Sigmoid colon (tissue), 7 donors: Measurements from ENCODE around the gene DBX1. TPM values are rescaled to one million over a fixed set of nuclear protein-coding genes. Genes with fewer than 3 reads are reported as not detected.
A peak's percentile ranks its signal among the peaks of the same experiment; 100 is the strongest.
"Not testable (repeated sequence)": the region's sequence is repeated elsewhere in the genome, so short reads cannot be mapped to it uniquely, and the experiment has no call there.

Experiments
- DNase-seq: peaks from one replicate; pipeline ENCODE4 v3.0.0-alpha.2; 2019
- H3K27ac ChIP-seq, 4 donors: fragments of 200-600 bp; sonication (generic); one replicate each; pipeline ENCODE4 v1.5.1; 2016 to 2019; ENCODE audit warnings: mild to moderate bottlenecking in 1 of 4
- H3K27me3 ChIP-seq, 3 donors: fragments of 200-600 bp; sonication (generic); one replicate each; pipeline ENCODE4 v1.5.1; 2019; ENCODE audit warnings: mild to moderate bottlenecking in 1 of 3
- H3K36me3 ChIP-seq, 4 donors: fragments of 200-600 bp; sonication (generic); one replicate each; pipeline ENCODE4 v1.5.1; 2016 to 2019
- H3K4me1 ChIP-seq, 4 donors: fragments of 200-600 bp; sonication (generic); one replicate each; pipeline ENCODE4 v1.5.1; 2017 to 2019
- H3K4me3 ChIP-seq, 4 donors: fragments of 200-600 bp; sonication (generic); one replicate each; pipeline ENCODE4 v1.5.1; 2017 to 2019; ENCODE audit warnings: mild to moderate bottlenecking in 2 of 4, moderate library complexity in 1 of 4
- H3K9me3 ChIP-seq, 4 donors: fragments of 200-600 bp in 3 of 4; sonication (generic) in 3 of 4; one replicate each; pipeline versions ENCODE4 v1.5.1 to v1.6.1; 2013 to 2019
- EP300 ChIP-seq, 4 donors: sonication (generic); formaldehyde crosslinking; IDR thresholded peaks; one replicate each; pipeline ENCODE4 v1.6.1; 2017; ENCODE audit warnings: antibody characterized with exemption in 4 of 4
- POLR2A ChIP-seq, 2 donors: fragments of 450-650 bp; IDR thresholded peaks; one replicate each; pipeline ENCODE4 v1.6.1; 2016; ENCODE audit warnings: antibody characterized with exemption in 2 of 2, mild to moderate bottlenecking in 2 of 2, moderate library complexity in 2 of 2
- POLR2AphosphoS5 ChIP-seq, 4 donors: sonication (generic); formaldehyde crosslinking; IDR thresholded peaks; one replicate each; pipeline ENCODE4 v1.6.1; 2017; ENCODE audit warnings: antibody characterized with exemption in 4 of 4
- WGBS, 2 donors: extraction: QIAGEN DNeasy Blood & Tissue Kit; methylation state at CpG; one replicate each; pipeline ENCODE4 v1.1.7; 2013; 5-methylcytosine and 5-hydroxymethylcytosine counted together
- intact Hi-C: fragments of 100-400 bp; cut with DNase I; formaldehyde crosslinking; loops from one replicate; pipeline ENCODE4 v1.15.1; 2023
- polyA plus RNA-seq, 3 donors: library from polyadenylated mRNA; stranded (reverse); fragments of 200-250 nt; gene quantifications; one replicate each; pipeline ENCODE4 v1.2.3, GENCODE V29; 2013
- total RNA-seq, 4 donors: library from RNA; depleted of rRNA; stranded (reverse); fragments of >200 nt; gene quantifications; one replicate each; pipeline ENCODE4 v1.1.0, GENCODE V29; 2016
- TF ChIP-seq, protein P1 (sequence below), 4 experiments: fragments of 450-650 bp in 3 of 4; fragments of 200-600 bp in 1 of 4; IDR thresholded peaks; one replicate each; pipeline ENCODE4 v1.5.1; 2016 to 2019; ENCODE audit warnings: antibody characterized with exemption in 4 of 4, mild to moderate bottlenecking in 3 of 4, moderate library complexity in 2 of 4
- donor health status: healthy with polysubstance abuse.
- donor health status: Bipolar disorder and iron deficiency.
- donor health status: healthy.

The DBX1 gene
- total and polyA plus RNA-seq, 7 donors: not detected

DNA sequence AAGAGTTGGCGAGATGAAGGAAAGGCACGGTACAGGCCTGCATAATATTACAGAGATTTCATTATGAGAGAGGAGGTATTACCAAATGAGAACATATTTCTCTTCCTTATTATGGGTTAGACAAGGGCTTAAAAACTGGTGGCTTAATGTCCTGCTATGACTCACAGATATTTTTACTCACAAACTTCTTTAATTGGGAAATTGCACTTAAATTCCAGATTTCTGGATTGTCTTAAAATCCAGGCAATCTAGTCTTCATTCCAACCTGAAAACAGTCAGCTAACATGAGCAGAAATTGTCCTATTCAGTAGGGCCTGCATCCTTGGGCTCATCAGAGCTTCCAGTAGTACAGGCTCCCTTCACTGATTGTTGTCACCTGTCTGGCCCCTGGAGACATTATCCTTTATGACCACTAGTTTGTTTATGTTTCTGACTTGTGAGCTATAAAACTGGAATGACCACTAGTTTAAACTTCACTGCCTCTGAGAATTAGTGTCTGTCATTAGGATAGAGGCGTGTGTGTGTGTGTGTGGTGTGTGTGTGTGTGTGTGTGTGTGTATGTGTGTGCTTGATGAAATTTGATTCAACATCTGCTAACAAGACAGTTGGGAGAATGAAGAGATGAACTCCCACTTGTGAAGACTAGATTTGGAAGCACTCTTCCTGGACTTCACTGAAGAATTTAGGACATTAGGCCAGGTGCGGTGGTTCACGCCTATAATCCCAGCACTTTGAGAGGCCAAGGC lies 25.1 kb downstream of the DBX1 start:
- Histone ChIP-seq H3K27ac (no peak overlapping the region), H3K4me1 (peaks cover 0 to 8% (median 7%) of the 10 kb centered on the region in 4 donors), H3K36me3 (no peaks in the 10 kb centered on the region), H3K9me3 (peaks cover 0 to 5% (median 0%) of the 10 kb centered on the region in 4 donors), H3K27me3 (no peaks in the 10 kb centered on the region), H3K4me3 (no peak overlapping the region)
- TF ChIP-seq POLR2A (IDR thresholded peaks at IDR 0.05) (no peak), EP300 (IDR thresholded peaks at IDR 0.05) (no peak), POLR2AphosphoS5 (IDR thresholded peaks at IDR 0.05) (no peak)
- TF ChIP-seq, protein P1, sequence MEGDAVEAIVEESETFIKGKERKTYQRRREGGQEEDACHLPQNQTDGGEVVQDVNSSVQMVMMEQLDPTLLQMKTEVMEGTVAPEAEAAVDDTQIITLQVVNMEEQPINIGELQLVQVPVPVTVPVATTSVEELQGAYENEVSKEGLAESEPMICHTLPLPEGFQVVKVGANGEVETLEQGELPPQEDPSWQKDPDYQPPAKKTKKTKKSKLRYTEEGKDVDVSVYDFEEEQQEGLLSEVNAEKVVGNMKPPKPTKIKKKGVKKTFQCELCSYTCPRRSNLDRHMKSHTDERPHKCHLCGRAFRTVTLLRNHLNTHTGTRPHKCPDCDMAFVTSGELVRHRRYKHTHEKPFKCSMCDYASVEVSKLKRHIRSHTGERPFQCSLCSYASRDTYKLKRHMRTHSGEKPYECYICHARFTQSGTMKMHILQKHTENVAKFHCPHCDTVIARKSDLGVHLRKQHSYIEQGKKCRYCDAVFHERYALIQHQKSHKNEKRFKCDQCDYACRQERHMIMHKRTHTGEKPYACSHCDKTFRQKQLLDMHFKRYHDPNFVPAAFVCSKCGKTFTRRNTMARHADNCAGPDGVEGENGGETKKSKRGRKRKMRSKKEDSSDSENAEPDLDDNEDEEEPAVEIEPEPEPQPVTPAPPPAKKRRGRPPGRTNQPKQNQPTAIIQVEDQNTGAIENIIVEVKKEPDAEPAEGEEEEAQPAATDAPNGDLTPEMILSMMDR (IDR thresholded peaks at IDR 0.05): no peak
- intact Hi-C loops: loop anchor here (5.0 kb wide), 1 partner anchor 578 kb away; no protein-coding TSS in a partner anchor
- DNase-seq: no peak
- 73 to 78% methylated on average over 5 of the region's 5 CpGs for WGBS, 2 donors

DNA sequence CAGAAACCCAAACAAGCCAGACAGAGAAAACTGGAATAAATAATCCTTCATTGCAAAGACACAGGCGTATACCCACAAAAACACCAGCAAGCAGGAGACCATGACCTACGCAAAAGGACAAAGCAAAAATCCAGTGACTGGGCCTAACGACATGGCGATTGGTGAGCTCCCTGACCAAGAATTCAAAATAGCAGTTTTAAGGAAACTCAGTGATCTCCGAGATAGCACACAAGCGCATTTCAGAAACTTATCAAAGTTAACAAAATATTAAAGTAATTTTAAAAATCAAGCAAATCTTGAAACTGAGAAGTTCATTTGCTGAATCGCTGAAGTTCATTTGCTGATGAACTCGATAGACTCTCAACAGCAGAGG lies 27.6 kb downstream of the DBX1 start:
- no peaks in the 10 kb centered on the region for H3K36me3 ChIP-seq
- DNase-seq: no peak
- intact Hi-C loops: loop anchor here (1.0 to 5.0 kb wide), 2 partner anchors 181 to 575 kb away; no protein-coding TSS in a partner anchor
- peak overlapping the region in 3 of 4 donors; percentile 40 to 50 (median 47) for H3K4me3 ChIP-seq
- peaks cover 0 to 8% (median 7%) of the 10 kb centered on the region in 4 donors for H3K4me1 ChIP-seq
- WGBS, 2 donors: 49 to 50% methylated on average over 8 of the region's 8 CpGs
- H3K27me3 ChIP-seq: no peaks in the 10 kb centered on the region
- TF ChIP-seq POLR2A (IDR thresholded peaks at IDR 0.05) (no peak), POLR2AphosphoS5 (IDR thresholded peaks at IDR 0.05) (no peak), EP300 (IDR thresholded peaks at IDR 0.05) (no peak)
- TF ChIP-seq, protein P1 (IDR thresholded peaks at IDR 0.05): no peak
- no peak overlapping the region for H3K27ac ChIP-seq
- peaks cover 0 to 5% (median 0%) of the 10 kb centered on the region in 4 donors for H3K9me3 ChIP-seq

DNA sequence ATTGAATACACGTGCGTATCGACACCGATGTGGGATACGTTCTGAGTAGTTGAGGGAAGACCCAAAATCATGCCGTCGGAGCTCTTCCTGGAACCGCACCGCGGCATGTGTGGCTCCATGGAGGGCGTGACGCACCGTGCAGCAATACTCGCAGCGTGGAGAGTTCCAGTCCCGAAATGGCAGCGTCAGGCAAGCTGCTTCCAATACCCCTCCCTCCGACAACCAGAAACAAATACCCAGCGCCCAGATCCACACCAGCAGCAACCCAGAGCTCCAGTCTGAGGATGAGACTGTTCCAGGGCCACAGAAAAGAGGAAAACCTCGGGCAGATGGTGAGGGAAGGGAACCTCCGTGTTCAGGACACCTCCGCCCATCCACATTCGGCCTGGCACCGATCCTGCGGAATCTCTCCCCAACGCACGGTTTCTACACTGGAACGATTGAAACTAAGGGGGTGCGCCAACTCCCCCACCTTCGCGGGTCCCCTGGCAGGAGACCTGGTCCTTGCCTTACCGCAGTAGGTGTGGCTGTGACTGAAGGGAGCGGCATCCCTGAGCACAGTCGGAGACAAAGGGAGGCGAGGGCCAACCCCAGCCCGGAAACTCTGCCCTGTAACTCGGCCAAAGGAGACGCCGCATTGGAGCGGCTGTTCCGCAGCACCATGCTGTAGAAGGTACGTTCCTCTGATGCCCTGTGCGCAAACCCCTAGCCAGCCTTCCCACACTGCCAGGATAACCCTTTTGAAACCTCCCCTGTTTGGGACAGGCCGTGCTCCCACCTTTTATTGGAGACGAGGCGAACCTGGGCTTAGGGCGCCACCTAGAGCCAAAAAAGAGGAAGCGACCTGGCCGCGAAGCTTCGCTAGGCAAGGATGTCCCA lies 28.2 kb downstream of the DBX1 start:
- Histone ChIP-seq H3K9me3 (peaks cover 0 to 5% (median 0%) of the 10 kb centered on the region in 4 donors), H3K4me3 (peak overlapping the region; percentile 18 to 50 (median 44)), H3K4me1 (peaks cover 0 to 8% (median 7%) of the 10 kb centered on the region in 4 donors), H3K36me3 (no peaks in the 10 kb centered on the region), H3K27me3 (no peaks in the 10 kb centered on the region), H3K27ac (peak overlapping the region in 1 of 4 donors; percentile 3)
- 20 to 29% methylated on average over 51 of the region's 51 CpGs for WGBS, 2 donors
- no peak for TF ChIP-seq POLR2A (IDR thresholded peaks at IDR 0.05)
- TF ChIP-seq, protein P1 (IDR thresholded peaks at IDR 0.05): peak; percentile 85 to 87 (median 86)
- peak; percentile 85 for DNase-seq
- intact Hi-C loops: loop anchor here (1.0 to 5.0 kb wide), 2 partner anchors 181 to 575 kb away; no protein-coding TSS in a partner anchor

DNA sequence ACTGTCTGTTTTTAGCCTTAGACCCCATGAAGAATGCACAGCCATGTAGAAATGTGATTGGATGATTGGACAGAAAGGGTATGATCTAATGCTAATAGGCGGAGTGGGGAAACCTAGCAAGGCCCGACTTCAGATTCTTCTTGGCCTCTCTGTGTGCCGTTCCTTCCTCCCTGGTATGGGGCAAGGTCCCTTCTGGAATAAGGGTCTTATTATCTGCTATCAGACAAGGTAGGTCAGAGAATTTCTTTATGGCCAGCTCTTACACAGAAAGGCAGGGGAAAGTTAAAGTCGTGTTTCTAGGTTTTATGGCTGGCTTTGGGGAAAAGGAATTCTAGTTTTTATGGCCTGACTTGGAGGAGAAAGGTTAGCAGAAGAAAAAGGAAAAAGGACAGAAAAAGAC lies 30.6 kb downstream of the DBX1 start:
- peaks cover 0 to 8% (median 7%) of the 10 kb centered on the region in 4 donors for H3K4me1 ChIP-seq
- H3K27me3 ChIP-seq: no peaks in the 10 kb centered on the region
- DNase-seq: no peak
- no peak overlapping the region for H3K4me3 ChIP-seq
- TF ChIP-seq POLR2A (IDR thresholded peaks at IDR 0.05): no peak
- TF ChIP-seq EP300 (IDR thresholded peaks at IDR 0.05): no peak
- TF ChIP-seq, protein P1 (IDR thresholded peaks at IDR 0.05): no peak
- TF ChIP-seq POLR2AphosphoS5 (IDR thresholded peaks at IDR 0.05): no peak
- WGBS, 2 donors: 24 to 70% methylated on average over 4 of the region's 4 CpGs
- H3K9me3 ChIP-seq: no peaks in the 10 kb centered on the region
- H3K27ac ChIP-seq: no peak overlapping the region
- intact Hi-C loops: loop anchor here (2.0 to 5.0 kb wide), 2 partner anchors 223 to 572 kb away; no protein-coding TSS in a partner anchor
- H3K36me3 ChIP-seq: no peaks in the 10 kb centered on the region

DNA sequence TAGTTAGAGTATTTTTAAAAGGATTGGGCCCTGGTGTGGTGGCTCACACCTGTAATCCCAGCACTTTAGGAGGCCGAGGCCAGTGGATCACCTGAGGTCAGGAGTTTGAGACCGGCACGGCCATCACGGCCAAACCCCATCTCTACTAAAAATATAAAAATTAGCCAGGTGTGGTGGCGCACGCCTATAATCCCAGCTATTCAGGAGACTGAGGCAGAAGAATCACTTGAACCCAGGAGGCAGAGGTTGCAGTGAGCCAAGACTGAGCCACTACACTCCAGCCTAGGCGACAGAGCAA lies 31.8 kb downstream of the DBX1 start:
- not testable (repeated sequence) for H3K9me3 ChIP-seq, H3K4me3 ChIP-seq, H3K4me1 ChIP-seq, DNase-seq, H3K27ac ChIP-seq, H3K36me3 ChIP-seq, H3K27me3 ChIP-seq
- 80 to 85% methylated on average over 7 of the region's 7 CpGs for WGBS, 2 donors
- intact Hi-C loops: loop anchor here (2.0 kb wide), 1 partner anchor 224 kb away; no protein-coding TSS in a partner anchor
